AG10803 (cell line): Measurements from ENCODE around the gene KCNAB3.

Experiments used
- DNase-seq: peaks from one replicate; pipeline ENCODE4 v3.0.0; 2010; ENCODE audit warnings: low read depth
- H3K4me3 ChIP-seq: 2 replicates; pipeline ENCODE4 v1.5.1; 2011; ENCODE audit warnings: mild to moderate bottlenecking, low read length, control low read depth
- CTCF ChIP-seq: conservative IDR thresholded peaks from 2 replicates; pipeline ENCODE4 v1.5.1; 2011; ENCODE audit warnings: mild to moderate bottlenecking, low read length, control low read depth, inconsistent platforms

Gene KCNAB3

DNA sequence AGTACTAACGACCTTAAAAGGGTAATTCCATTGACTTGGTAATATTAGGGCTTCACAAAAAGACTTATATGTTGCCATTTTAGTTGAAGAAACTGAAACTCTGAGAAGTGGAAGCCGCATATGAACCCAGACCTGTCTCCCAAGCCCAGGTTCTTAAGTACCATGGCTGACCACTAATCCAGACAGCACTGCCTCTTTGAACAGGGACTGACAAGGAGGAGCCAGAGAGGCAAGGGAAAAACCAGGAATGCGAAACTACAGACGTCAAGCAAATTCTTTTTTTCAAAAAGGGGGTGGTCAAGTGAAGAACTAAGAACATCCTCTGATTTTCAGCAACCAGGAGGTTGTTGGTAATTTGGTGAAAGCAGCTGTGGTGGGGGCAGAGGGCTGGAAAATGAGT is 56.6 kb downstream of the KCNAB3 start:
- TF ChIP-seq CTCF = no peak
- H3K4me3 ChIP-seq = no peak overlapping the region
- no peak for DNase-seq
